A673 (cell line): ENCODE measurements around the gene FBXL22. TPM values are rescaled to one million over a fixed set of nuclear protein-coding genes. Genes with fewer than 3 reads are reported as not detected.

ENCODE experiments used
- BruUV-seq: library from RNA; stranded (reverse); fragments of 400-500 nt; replicated peaks from 2 replicates; lab custom pipeline; 2021; lab: Mats Ljungman, UMichigan
- CTCF ChIA-PET: fragments of 300-600 bp; sonication (Branson Sonifier 250); formaldehyde crosslinking; loops from one replicate; lab custom pipeline; 2022; ENCODE audit warnings: antibody characterized with exemption; lab: Charles Lee
- POLR2A ChIA-PET: fragments of 300-600 bp; sonication (Branson Sonifier 250); formaldehyde crosslinking; loops from one replicate; lab custom pipeline; 2022; ENCODE audit warnings: antibody characterized with exemption; ENCODE audit not compliant: low non-redundant PET; lab: Charles Lee
- DNase-seq: peaks from one replicate; pipeline ENCODE4 v3.0.0-alpha.2; 2015; ENCODE audit warnings: low spot score
- H3K27ac ChIP-seq: fragments of 200-600 bp; sonication (generic); 2 replicates; pipeline ENCODE4 v1.5.1; 2016; ENCODE audit warnings: mixed run types, low read depth, mild to moderate bottlenecking, mixed read lengths, antibody characterized with exemption, low read length; ENCODE audit not compliant: poor library complexity, severe bottlenecking
- H3K27me3 ChIP-seq: fragments of 200-600 bp; sonication (generic); replicated peaks from 2 replicates; pipeline ENCODE4 v1.6.1; 2017; ENCODE audit warnings: mixed run types, low read depth, mild to moderate bottlenecking, mixed read lengths, antibody characterized with exemption, low read length; ENCODE audit not compliant: insufficient read depth, poor library complexity
- H3K36me3 ChIP-seq: fragments of 200-600 bp; sonication (generic); 2 replicates; pipeline ENCODE4 v1.6.1; 2016; ENCODE audit warnings: mixed run types, mild to moderate bottlenecking, mixed read lengths, antibody characterized with exemption, low read length; ENCODE audit not compliant: insufficient read depth, poor library complexity, severe bottlenecking
- H3K4me1 ChIP-seq: fragments of 200-600 bp; sonication (generic); 2 replicates; pipeline ENCODE4 v1.6.1; 2017; ENCODE audit warnings: mixed run types, mild to moderate bottlenecking, mixed read lengths, antibody characterized with exemption, low read length; ENCODE audit not compliant: insufficient read depth, poor library complexity, severe bottlenecking
- H3K4me3 ChIP-seq: fragments of 200-600 bp; sonication (generic); 2 replicates; pipeline ENCODE4 v1.5.1; 2016; ENCODE audit warnings: low read depth, mixed run types, mild to moderate bottlenecking, mixed read lengths, low read length; ENCODE audit not compliant: poor library complexity, severe bottlenecking
- H3K9me3 ChIP-seq: fragments of 200-600 bp; sonication (generic); 2 replicates; pipeline ENCODE4 v1.6.1; 2016; ENCODE audit warnings: mixed run types, low read depth, mild to moderate bottlenecking, mixed read lengths, antibody characterized with exemption, low read length; ENCODE audit not compliant: poor library complexity, severe bottlenecking
- CTCF ChIP-seq: fragments of 300-800, 200-600 bp; sonication (generic); conservative IDR thresholded peaks from 2 replicates; pipeline ENCODE4 v1.5.1; 2017; ENCODE audit warnings: low read depth, mild to moderate bottlenecking, antibody characterized with exemption, low read length, moderate library complexity, mixed read lengths
- EZH2 ChIP-seq: fragments of 200-600 bp; sonication (generic); IDR thresholded peaks from 2 replicates; pipeline ENCODE4 v1.6.1; 2017; ENCODE audit warnings: borderline replicate concordance, low read depth, mild to moderate bottlenecking, mixed read lengths, antibody characterized with exemption, low read length; ENCODE audit not compliant: poor library complexity, severe bottlenecking
- intact Hi-C: fragments of 100-400 bp; cut with micrococcal nuclease; formaldehyde crosslinking; loops from one replicate; pipeline ENCODE4 v1.10.0; 2022; ENCODE audit not compliant: unreplicated experiment
- total RNA-seq: library from RNA; stranded (reverse); gene quantifications from 2 replicates; pipeline ENCODE4 v1.2.3, GENCODE V29; 2021

The FBXL22 gene
- total RNA-seq, 1 experiment from 2014 or later: 0.52 TPM

DNA sequence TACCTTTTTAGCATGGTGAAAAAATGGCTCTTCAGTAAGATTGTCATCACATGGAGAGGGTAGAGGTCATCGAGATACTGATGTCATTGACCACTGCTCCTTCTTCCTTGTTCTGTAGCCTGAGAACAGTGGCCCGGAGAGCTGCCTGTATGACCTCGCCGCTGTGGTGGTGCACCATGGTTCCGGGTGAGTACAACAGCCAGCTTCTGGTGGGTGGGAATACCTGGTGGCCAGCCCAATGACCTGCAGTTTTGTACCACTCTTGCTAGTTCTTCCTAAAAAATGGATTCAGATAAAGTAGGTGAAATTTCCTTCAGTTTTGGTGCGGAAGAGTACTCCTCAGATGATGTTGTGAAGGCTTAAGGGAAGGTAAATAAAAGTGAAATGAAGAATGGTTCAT is 8.4 kb upstream of the FBXL22 start:
- POLR2A ChIA-PET: no interaction called here

DNA sequence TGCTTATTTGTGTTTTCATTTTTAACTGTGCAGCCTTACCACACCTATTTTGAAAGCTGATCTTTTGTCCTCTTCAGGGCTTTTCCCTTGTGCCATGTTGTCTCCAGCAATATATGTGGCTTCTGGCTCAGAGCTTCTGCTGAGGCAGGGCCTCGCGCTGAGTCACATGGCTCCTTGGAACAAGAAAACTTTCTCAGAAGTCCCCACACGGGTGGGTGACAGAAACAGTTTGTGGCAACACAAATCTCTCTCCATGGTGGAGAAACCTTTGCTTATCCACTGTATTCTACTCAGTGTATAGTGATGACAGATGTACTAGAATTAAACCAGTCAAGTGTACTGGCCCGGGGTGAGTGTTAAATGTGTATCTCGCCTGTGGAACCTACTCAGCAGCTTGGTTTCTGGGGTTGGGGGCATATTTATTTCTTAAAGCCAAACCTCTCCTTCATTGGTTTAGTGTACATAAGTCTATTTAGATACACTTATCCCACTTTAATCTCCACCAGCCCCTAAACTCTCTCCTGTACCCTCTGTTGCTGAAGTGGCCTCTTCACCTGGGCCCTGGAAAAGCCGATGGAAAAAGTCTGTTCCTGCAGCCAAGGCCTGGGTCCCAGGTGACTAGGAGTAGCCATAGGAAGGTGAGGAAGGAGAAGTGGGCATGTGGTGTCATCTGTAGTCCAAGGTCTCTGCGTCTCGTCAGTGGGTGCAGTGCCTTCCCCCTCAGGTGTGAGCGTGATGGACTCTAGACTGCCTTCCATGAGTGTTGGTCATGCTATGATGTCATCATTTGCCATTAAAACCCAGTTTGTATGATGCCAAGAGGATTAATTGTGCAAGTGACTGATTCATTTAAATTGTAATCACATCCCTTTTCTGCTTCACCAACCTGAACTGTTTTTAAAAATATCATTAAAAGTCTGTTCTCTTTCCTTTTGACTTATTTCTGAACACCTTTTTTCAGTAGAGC is 3.2 kb upstream of the FBXL22 start:
- POLR2A ChIA-PET: no interaction called here
- Histone ChIP-seq H3K27me3 (no peaks in the 10 kb centered on the region), H3K4me3 (no peak overlapping the region), H3K9me3 (no peaks in the 10 kb centered on the region), H3K4me1 (no peaks in the 10 kb centered on the region), H3K27ac (no peak overlapping the region), H3K36me3 (peaks cover 34% of the 10 kb centered on the region)
- CTCF ChIA-PET: no interaction called here
- TF ChIP-seq EZH2 (no peak), CTCF (no peak)
- DNase-seq: no peak
- intact Hi-C loops: no loop called here
- BruUV-seq: no TSS peak

More for the DNA sequence above, 8.4 kb upstream of the FBXL22 start:
- no TSS peak for BruUV-seq
- H3K4me1 ChIP-seq: no peaks in the 10 kb centered on the region
- DNase-seq: no peak
- H3K4me3 ChIP-seq: no peak overlapping the region
- H3K27ac ChIP-seq: no peak overlapping the region
- no peaks in the 10 kb centered on the region for H3K27me3 ChIP-seq
- peaks cover 8% of the 10 kb centered on the region for H3K9me3 ChIP-seq
- TF ChIP-seq EZH2 (no peak), CTCF (no peak)
- peaks cover 62% of the 10 kb centered on the region for H3K36me3 ChIP-seq
- intact Hi-C loops: no loop called here
- CTCF ChIA-PET: no interaction called here

DNA sequence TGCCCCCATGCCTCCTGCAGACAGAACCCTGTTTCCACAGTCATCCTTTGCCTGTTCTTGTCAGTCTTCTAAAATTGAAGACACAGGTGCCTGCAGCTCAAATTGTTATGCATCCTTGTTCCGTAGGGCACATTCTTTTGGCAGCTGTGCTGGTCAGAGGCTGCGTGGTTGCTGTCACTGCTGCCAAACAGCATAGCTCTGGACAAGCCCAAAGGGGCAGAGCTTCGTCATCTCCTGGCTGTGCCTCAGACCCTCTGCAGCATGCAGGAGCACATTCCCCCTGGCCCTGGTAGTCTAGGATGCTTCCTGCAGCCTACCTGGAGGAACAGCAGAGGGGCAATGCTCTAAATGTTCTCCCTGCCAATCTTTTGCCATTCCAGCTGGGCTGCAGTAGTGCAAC is 2.1 kb upstream of the FBXL22 start:
- Histone ChIP-seq H3K4me3 (no peak overlapping the region), H3K9me3 (no peaks in the 10 kb centered on the region), H3K4me1 (peaks cover 8% of the 10 kb centered on the region), H3K36me3 (peaks cover 23% of the 10 kb centered on the region), H3K27me3 (no peaks in the 10 kb centered on the region), H3K27ac (no peak overlapping the region)
- intact Hi-C loops: loop anchor here (5.0 kb wide), 1 partner anchor 108 kb away; no protein-coding TSS in a partner anchor
- TF ChIP-seq CTCF: no peak
- no peak for TF ChIP-seq EZH2
- POLR2A ChIA-PET: no interaction called here
- no peak for DNase-seq
- CTCF ChIA-PET: no interaction called here
- no TSS peak for BruUV-seq
